ENCODE results near the gene SLC7A5. TPM values are rescaled to one million over a fixed set of nuclear protein-coding genes. Genes with fewer than 3 reads are reported as not detected.

Gene SLC7A5
- total and polyA plus RNA-seq, 2 of the 13 experiments (the other 11 are each of a cell fraction or from before 2014, with no cell fraction given): 79.6 to 155 TPM

DNA sequence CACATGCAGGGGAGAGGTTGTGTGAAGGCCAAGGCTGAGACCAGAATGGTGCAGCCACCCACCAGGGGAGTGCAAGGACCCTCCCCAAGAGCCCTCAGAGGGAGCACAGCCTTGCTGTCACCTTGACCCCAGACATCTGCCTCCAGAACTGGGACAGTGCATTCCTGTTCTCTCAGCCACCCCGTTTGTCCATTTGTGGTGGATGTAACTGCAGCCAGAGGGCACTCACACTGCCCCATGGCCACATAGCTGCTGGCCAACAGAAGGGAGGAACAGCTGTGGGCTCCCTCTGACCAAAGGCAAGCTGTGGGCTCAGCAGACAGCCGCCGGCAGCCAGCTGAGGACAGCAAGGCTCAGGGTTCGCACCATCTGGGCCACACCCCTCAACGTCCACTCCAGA is 53.7 kb downstream of the SLC7A5 start (continued):
- TF ChIP-seq, protein P1, sequence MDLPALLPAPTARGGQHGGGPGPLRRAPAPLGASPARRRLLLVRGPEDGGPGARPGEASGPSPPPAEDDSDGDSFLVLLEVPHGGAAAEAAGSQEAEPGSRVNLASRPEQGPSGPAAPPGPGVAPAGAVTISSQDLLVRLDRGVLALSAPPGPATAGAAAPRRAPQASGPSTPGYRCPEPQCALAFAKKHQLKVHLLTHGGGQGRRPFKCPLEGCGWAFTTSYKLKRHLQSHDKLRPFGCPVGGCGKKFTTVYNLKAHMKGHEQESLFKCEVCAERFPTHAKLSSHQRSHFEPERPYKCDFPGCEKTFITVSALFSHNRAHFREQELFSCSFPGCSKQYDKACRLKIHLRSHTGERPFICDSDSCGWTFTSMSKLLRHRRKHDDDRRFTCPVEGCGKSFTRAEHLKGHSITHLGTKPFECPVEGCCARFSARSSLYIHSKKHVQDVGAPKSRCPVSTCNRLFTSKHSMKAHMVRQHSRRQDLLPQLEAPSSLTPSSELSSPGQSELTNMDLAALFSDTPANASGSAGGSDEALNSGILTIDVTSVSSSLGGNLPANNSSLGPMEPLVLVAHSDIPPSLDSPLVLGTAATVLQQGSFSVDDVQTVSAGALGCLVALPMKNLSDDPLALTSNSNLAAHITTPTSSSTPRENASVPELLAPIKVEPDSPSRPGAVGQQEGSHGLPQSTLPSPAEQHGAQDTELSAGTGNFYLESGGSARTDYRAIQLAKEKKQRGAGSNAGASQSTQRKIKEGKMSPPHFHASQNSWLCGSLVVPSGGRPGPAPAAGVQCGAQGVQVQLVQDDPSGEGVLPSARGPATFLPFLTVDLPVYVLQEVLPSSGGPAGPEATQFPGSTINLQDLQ (CRISPR knock-in tag; IDR thresholded peaks at IDR 0.05): no peak
- no peak for TF ChIP-seq ARHGAP35 (CRISPR knock-in tag; IDR thresholded peaks at IDR 0.05; ENCODE audit: borderline replicate concordance)
- TF ChIP-seq CENPT (CRISPR knock-in tag; IDR thresholded peaks at IDR 0.05; ENCODE audit: low read depth): no peak
- TF ChIP-seq, protein P2, sequence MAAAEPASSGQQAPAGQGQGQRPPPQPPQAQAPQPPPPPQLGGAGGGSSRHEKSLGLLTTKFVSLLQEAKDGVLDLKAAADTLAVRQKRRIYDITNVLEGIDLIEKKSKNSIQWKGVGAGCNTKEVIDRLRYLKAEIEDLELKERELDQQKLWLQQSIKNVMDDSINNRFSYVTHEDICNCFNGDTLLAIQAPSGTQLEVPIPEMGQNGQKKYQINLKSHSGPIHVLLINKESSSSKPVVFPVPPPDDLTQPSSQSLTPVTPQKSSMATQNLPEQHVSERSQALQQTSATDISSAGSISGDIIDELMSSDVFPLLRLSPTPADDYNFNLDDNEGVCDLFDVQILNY (CRISPR knock-in tag; conservative IDR thresholded peaks at IDR 0.05): no peak
- TF ChIP-seq ZNF33A (CRISPR knock-in tag; IDR thresholded peaks at IDR 0.05; ENCODE audit: borderline replicate concordance): no peak
- TF ChIP-seq RBAK (CRISPR knock-in tag; IDR thresholded peaks at IDR 0.05): no peak
- no peak for TF ChIP-seq ATF7 (IDR thresholded peaks at IDR 0.05)
- no peak for TF ChIP-seq ATF7 (CRISPR knock-in tag; IDR thresholded peaks at IDR 0.05)
- TF ChIP-seq ZNF510 (CRISPR knock-in tag; IDR thresholded peaks at IDR 0.05; ENCODE audit: low read depth): no peak
- TF ChIP-seq TGIF2 (CRISPR knock-in tag; IDR thresholded peaks at IDR 0.05): peak; percentile 79
- no peak for TF ChIP-seq ZNF431 (CRISPR knock-in tag; IDR thresholded peaks at IDR 0.05; ENCODE audit: borderline replicate concordance, low read depth)
- no peak for TF ChIP-seq KLF15 (CRISPR knock-in tag; IDR thresholded peaks at IDR 0.05; ENCODE audit: borderline replicate concordance)
- TF ChIP-seq MTF2 (CRISPR knock-in tag; IDR thresholded peaks at IDR 0.05; ENCODE audit: borderline replicate concordance): no peak
- TF ChIP-seq ARNT2 (CRISPR knock-in tag; IDR thresholded peaks at IDR 0.05; ENCODE audit: low read depth): no peak
- no peak for TF ChIP-seq REL (CRISPR knock-in tag; conservative IDR thresholded peaks at IDR 0.05)
- TF ChIP-seq XBP1 (CRISPR knock-in tag; IDR thresholded peaks at IDR 0.05): no peak
- no peak for TF ChIP-seq NRL (CRISPR knock-in tag; IDR thresholded peaks at IDR 0.05; ENCODE audit: borderline replicate concordance)
- TF ChIP-seq, protein P3, sequence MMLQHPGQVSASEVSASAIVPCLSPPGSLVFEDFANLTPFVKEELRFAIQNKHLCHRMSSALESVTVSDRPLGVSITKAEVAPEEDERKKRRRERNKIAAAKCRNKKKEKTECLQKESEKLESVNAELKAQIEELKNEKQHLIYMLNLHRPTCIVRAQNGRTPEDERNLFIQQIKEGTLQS (CRISPR knock-in tag; IDR thresholded peaks at IDR 0.05): no peak
- no peak for TF ChIP-seq RNF2 (conservative IDR thresholded peaks at IDR 0.05; ENCODE audit: low read depth)
- TF ChIP-seq ZFP82 (CRISPR knock-in tag; IDR thresholded peaks at IDR 0.05; ENCODE audit: borderline replicate concordance): no peak
- TF ChIP-seq HIVEP1 (CRISPR knock-in tag; IDR thresholded peaks at IDR 0.05): no peak; the same call in 1 of the 2 replicates
- no peak for TF ChIP-seq SMARCC2 (IDR thresholded peaks at IDR 0.05)
- TF ChIP-seq AKNA (CRISPR knock-in tag; IDR thresholded peaks at IDR 0.05; ENCODE audit: borderline replicate concordance): no peak
- TF ChIP-seq SOX5 (CRISPR knock-in tag; IDR thresholded peaks at IDR 0.05; ENCODE audit: borderline replicate concordance): peak; percentile 60; the same call in 1 of the 2 replicates
